MM.1S (cell line): ENCODE measurements around the gene SF3B2.

Experiments
- EZH2phosphoT487 ChIP-seq: fragments of 300-600 bp; sonication (generic); IDR thresholded peaks from 2 replicates; pipeline ENCODE4 v1.6.1; 2018; ENCODE audit warnings: antibody characterized with exemption, low read length
- TF ChIP-seq, protein P1 (sequence below): fragments of 300-600 bp; sonication (generic); IDR thresholded peaks from 2 replicates; pipeline ENCODE4 v1.5.1; 2016; ENCODE audit warnings: antibody characterized with exemption, low read length, mixed read lengths

DNA sequence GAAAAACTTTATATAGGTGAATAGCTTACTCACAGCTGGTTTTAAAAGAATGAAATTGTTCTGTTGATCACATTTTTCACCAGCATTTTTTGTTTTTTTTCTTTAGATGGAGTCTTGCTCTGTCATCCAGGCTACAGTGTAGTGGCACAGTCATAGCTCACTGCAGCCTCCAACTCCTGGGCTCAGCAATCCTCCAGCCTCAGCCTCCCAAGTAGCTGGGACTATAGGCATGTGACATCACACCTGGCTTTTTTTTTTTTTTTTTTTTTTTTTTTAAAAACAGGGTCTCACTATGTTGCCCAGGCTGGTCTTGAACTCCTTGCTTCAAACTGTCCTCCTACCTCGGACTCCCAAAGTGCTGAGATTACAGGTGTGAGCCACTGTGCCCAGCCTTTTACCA is 21.5 kb downstream of the SF3B2 start:
- TF ChIP-seq, protein P1, sequence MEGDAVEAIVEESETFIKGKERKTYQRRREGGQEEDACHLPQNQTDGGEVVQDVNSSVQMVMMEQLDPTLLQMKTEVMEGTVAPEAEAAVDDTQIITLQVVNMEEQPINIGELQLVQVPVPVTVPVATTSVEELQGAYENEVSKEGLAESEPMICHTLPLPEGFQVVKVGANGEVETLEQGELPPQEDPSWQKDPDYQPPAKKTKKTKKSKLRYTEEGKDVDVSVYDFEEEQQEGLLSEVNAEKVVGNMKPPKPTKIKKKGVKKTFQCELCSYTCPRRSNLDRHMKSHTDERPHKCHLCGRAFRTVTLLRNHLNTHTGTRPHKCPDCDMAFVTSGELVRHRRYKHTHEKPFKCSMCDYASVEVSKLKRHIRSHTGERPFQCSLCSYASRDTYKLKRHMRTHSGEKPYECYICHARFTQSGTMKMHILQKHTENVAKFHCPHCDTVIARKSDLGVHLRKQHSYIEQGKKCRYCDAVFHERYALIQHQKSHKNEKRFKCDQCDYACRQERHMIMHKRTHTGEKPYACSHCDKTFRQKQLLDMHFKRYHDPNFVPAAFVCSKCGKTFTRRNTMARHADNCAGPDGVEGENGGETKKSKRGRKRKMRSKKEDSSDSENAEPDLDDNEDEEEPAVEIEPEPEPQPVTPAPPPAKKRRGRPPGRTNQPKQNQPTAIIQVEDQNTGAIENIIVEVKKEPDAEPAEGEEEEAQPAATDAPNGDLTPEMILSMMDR, result no peak
- TF ChIP-seq EZH2phosphoT487, result no peak
